Parietal lobe (tissue), 1 donor: ENCODE results near the gene PCDHGA4. TPM values are rescaled to one million over a fixed set of nuclear protein-coding genes. Genes with fewer than 3 reads are reported as not detected.

Source experiments
- total RNA-seq: library from RNA; depleted of rRNA; stranded (reverse); fragments of >200 nt; gene quantifications from one replicate; pipeline ENCODE4 v1.2.3, GENCODE V29; 2014

Gene PCDHGA4
- 21.6 TPM for total RNA-seq

DNA sequence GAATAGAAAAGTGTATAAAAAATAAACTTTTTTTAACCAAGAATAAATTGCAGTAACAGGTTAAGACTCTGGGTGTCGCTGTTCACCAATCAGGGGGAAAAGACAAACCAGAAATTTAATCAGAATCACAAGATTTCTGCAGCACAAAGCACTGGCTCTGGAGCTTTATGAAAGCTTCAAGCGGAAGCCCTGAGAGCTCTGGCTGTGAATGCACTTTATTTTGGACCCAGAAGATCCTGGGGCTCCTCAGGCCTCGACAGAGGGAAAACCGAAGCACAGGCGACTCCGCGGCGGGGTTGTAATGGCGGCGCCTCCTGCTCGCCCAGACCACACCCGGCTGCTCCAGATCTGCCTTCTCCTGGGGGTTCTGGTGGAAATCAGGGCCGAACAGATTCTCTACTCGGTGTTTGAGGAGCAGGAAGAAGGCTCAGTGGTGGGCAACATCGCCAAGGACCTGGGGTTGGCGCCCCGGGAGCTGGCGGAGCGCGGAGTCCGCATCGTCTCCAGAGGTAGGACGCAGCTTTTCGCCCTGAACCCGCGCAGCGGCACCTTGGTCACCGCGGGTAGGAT, at the start of gene PCDHGA4:
Gene PCDHGA4, plus strand, starts transcription at position 122 of the 570 bp plus-strand sequence. Its CDS starts 87 bp downstream, at position 209.

DNA sequence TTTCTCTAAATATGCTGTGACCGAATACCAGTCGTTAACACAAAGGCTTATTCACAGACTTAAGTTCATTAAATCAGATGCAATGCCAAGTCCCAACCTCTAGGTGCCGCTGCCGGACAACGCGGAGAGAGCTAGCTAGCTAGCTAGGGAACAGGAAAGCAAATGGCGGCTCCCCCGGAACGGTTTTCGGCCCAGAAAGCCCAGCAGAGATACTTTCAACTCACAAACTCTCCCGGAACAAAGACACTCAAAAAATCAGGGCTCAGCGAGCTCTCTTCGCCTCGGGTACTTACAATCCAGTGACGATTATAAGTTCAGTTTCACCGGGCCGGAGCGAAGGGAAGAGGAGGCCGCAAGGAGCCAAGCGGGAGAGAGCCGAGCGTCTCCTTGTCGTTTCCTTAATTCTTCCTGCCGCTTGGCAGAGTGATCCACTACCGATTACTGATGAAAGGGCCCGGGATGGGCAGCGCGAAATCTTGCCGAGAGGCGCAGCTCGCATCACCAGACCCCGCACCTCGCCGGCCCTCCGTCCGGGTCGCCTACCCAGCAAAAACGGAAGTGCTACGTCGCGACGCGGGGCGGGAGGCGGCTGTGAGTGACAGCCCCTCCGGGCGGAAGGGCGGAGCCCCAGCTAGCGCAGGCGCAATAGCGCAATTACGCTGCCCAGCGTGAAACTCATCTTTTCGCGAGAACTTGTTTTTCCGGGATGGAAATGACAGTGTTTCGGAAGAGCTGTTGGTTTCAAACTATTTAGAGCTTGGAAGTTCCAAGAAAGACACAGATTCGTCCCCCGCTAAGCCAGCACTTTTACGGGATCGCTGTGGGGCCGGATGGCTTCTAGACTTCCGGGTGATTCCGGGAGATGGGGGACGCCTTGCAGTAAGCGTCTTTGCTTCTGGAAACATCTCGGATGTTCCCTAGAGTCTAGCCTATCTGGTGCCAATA, 34.3 kb upstream of the PCDHGA4 start, which contains the start of gene TAF7:
Gene TAF7, minus strand, starts transcription at position 560 of the 945 bp plus-strand sequence. CDS start 740 bp downstream, outside the sequence.

GRCh38 chr5:141330299-141331080, 24.3 kb upstream of the PCDHGA4 start, which contains the start of gene PCDHGA1:
PCDHGA1 (plus strand) TSS chr5:141330514.

GRCh38 chr5:141338538-141339306, 16.1 kb upstream of the PCDHGA4 start, which contains the start of gene PCDHGA2:
PCDHGA2 (plus strand) TSS chr5:141338760.

DNA sequence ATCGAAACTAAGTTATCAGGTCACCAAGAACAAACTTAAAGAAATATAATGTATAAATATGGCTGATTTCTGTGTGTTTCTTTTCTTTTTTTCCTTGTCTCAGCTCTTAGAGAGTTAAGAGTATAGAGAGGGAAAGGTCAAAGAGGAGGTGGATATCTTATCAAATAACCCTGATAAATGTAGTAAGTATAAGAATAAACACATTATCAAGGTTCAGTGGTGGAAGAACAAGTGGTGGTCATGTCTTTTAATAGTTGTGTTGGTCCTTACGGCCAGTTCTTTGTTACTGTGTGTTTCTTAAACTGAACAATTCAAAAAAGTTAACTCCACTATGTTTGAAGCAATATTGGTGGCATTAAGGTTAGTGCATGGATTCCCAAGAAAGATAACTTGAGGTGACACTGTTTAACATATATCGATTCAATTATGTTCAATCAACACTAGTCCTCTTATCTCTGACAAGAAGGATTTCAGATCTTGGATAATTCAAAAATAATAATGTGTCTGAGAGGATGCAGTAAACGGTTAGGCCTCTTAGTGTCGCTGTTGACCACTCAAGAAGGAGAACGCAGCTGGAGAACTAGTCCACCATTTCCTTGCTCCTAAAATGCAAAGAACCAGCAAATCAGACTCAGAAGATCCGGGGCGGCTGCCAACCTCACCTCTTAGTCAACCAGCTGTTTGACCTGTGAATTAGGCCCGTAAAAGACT, 11.4 kb upstream of the PCDHGA4 start, which contains the start of gene PCDHGA3:
Gene PCDHGA3, plus strand, starts transcription at position 588 of the 711 bp plus-strand sequence. CDS start 205 bp downstream, outside the sequence.

GRCh38 chr5:141349917-141350619, 4.8 kb upstream of the PCDHGA4 start, which contains the start of gene PCDHGB1:
PCDHGB1 (plus strand) TSS chr5:141350099; CDS start chr5:141350261, 162 bp downstream.

DNA sequence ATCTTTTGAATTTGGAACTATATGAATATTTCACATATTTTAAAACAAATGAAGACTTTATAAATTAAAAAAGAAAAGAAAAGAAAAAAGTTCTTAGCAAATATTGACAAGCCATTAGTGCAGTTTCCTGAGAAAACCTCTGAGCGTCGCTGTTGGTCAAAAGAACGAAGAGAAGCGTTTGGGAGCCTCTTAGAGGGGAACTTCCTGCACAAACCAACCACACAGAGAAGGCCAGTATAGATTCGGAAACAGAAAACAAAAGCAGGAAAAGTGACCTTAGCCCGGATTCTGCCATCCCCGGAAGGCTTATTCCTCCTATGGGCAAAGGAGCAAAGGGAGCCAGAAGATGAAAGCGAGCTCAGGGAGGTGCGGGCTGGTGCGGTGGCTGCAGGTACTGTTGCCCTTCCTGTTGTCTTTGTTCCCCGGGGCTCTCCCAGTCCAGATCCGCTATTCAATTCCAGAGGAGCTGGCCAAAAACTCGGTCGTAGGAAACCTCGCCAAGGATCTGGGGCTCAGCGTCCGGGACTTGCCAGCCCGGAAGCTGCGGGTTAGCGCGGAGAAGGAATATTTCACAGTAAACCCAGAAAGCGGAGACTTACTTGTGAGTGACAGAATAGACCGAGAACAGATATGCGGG, 5.1 kb downstream of the PCDHGA4 start, which contains the start of gene PCDHGB2:
Gene PCDHGB2, plus strand, starts transcription at position 205 of the 637 bp plus-strand sequence. Its CDS starts 142 bp downstream, at position 347.

DNA sequence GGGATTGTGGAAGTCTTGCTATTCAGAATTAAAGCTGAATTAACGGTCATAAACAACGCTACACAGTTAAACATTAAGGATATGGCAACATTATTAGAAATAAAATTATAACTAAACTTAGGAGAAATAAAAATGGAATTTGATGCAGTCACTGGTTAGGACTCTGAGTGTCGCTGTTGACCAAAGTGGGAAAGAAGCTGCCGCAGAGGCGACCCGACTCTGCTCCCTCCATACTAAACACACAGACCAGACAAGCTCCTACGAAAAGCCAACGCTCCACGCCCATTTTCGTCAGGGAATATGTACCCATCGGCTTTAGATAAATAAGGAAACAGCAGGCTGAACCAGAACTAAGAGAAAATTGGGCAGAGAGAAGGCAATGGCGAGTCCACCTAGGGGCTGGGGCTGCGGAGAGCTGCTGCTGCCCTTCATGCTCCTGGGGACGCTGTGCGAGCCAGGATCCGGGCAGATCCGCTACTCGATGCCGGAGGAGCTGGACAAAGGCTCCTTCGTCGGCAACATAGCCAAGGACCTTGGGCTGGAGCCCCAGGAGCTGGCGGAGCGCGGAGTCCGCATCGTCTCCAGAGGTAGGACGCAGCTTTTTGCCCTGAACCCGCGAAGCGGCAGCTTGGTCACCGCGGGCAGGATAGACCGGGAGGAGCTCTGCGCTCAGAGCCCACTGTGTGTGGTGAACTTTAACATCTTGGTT, 9.3 kb downstream of the PCDHGA4 start, which contains the start of gene PCDHGA5:
Gene PCDHGA5, plus strand, starts transcription at position 211 of the 709 bp plus-strand sequence. Its CDS starts 169 bp downstream, at position 380.

DNA sequence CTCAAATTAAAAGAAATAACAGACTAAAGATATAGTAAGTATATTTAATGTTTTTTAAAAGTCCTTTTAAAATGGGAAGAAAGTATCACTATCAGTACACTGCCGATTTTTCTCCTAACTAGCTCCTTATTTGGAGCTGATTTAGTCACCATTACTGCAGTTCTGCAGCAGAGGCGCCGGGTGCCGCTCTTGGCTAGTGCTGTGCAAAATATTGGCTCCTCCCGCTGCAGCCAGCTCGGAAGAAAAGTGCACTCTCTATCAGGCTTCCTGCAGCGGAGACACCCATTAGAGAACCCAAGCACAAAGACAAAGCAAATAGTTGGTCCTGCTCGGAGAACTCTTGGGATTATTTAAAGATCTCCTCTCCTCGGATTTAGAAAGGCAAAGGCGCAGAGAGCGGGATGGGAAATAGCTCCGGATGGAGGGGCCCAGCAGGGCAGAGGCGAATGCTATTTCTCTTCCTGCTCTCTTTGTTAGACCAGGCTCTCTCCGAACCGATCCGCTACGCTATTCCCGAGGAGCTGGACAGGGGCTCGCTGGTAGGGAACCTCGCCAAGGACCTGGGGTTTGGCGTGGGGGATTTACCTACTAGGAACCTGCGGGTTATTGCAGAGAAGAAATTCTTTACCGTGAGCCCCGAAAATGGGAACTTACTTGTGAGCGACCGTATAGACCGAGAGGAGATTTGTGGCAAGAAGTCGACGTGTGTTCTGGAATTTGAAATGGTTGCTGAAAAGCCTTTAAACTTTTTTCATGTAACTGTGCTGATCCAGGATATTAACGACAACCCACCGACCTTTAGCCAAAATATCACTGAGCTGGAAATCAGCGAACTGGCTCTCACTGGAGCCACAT, 15.4 kb downstream of the PCDHGA4 start, which contains the start of gene PCDHGB3:
Gene PCDHGB3, plus strand, starts transcription at position 249 of the 855 bp plus-strand sequence. Its CDS starts 153 bp downstream, at position 402.

GRCh38 chr5:141373673-141374317, 19.0 kb downstream of the PCDHGA4 start, which contains the start of gene PCDHGA6:
PCDHGA6 (plus strand) TSS chr5:141373891; CDS start chr5:141374084, 193 bp downstream.

GRCh38 chr5:141382469-141383294, 27.9 kb downstream of the PCDHGA4 start, which contains the start of gene PCDHGA7:
PCDHGA7 (plus strand) TSS chr5:141382742; CDS start chr5:141382900, 158 bp downstream.

DNA sequence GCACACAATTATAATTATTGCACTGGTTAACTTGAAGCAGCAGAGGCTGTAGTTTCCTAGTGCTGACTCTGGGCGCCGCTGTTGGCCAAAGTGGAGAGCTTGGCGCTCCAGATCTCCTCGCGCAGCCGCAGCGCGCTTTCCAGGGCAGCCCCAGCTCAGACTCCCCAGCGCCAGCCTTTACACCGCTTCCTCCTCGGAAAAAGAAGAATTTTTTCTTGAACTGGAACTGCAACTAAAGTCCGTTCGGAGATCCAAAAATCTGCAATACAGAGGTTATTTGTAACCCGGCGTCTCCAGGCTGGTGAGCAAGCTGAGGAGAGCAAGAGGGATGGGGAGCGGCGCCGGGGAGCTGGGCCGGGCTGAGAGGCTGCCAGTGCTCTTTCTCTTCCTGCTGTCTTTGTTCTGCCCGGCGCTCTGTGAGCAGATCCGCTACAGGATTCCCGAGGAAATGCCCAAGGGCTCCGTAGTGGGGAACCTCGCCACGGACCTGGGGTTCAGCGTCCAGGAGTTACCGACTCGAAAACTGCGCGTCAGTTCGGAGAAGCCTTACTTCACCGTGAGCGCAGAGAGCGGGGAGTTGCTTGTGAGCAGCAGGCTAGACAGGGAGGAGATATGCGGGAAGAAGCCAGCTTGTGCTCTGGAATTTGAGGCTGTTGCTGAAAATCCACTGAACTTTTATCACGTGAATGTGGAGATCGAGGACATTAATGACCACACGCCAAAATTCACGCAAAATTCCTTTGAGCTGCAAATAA, 32.9 kb downstream of the PCDHGA4 start, which contains the start of gene PCDHGB4:
Gene PCDHGB4, plus strand, starts transcription at position 142 of the 755 bp plus-strand sequence. Its CDS starts 187 bp downstream, at position 329.

GRCh38 chr5:141392429-141393198, 37.8 kb downstream of the PCDHGA4 start, which contains the start of gene PCDHGA8:
PCDHGA8 (plus strand) TSS chr5:141392633; CDS start chr5:141392814, 181 bp downstream.

